Sigmoid colon (tissue), 4 donors: ENCODE measurements around the gene PATL1.

Source experiments
- CTCF ChIP-seq, 4 experiments: fragments of 450-650 bp in 3 of 4; fragments of 200-600 bp in 1 of 4; IDR thresholded peaks; one replicate each; pipeline ENCODE4 v1.5.1; 2016 to 2019; ENCODE audit warnings: antibody characterized with exemption in 4 of 4, mild to moderate bottlenecking in 3 of 4, moderate library complexity in 2 of 4
- EP300 ChIP-seq, 4 donors: sonication (generic); formaldehyde crosslinking; IDR thresholded peaks; one replicate each; pipeline ENCODE4 v1.6.1; 2017; ENCODE audit warnings: antibody characterized with exemption in 4 of 4
- POLR2A ChIP-seq, 2 donors: fragments of 450-650 bp; IDR thresholded peaks; one replicate each; pipeline ENCODE4 v1.6.1; 2016; ENCODE audit warnings: antibody characterized with exemption in 2 of 2, mild to moderate bottlenecking in 2 of 2, moderate library complexity in 2 of 2

GRCh38 chr11:59600234-59600633, 68.6 kb downstream of the PATL1 start:
- TF ChIP-seq CTCF (IDR thresholded peaks at IDR 0.05) (no peak), EP300 (IDR thresholded peaks at IDR 0.05) (no peak), POLR2A (IDR thresholded peaks at IDR 0.05) (no peak)
